Measurements from ENCODE around the gene IL36A.

IL36A gene

GRCh38 chr2:113053666-113054065, 48.4 kb downstream of the IL36A start:
- no peak for DNase-seq

DNA sequence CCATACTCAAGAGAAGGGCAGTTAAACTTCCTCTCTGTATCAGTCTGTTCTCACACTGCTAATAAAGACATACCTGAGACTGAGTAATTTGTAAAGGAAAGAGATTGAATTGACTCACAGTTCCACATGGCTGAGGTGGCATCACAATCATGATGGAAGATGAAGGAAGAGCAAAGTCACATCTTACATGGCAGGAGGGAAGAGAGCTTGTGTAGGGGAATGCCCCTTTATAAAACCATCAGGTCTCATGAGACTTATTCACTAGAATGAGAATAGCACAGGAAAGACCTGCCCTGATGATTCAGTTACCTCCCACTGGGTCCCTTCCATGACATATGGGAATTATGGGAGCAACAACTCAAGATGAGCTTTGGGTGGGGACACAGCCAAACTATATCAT, 48.8 kb downstream of the IL36A start:
- DNase-seq = no peak

- DNase-seq = no peak
Observed at GRCh38 chr2:113056521-113056920, 51.3 kb downstream of the IL36A start.

DNA sequence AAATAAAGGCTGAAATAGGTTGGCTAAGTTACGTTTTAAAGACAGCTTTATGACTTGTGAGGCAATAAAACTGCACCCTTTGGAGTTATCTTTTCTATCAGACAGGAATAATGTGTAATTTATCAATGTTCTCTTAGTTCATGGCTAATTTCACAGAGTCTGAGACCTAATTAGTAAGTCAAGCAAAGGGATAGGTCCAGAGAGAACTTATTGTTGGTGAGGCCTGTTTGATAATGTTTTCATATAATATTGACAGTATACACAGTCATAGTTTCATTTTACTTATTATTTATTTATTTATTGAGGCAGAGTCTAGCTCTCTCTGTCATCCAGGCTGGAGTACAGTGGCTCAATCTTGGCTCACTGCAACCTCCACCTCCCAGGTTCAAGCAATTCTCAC, 51.9 kb downstream of the IL36A start:
- DNase-seq = no peak
